SK-N-SH treated with all-trans-retinoic acid at 6 μM for 48 hours (cell line): Measurements from ENCODE around the gene SYNGAP1.
"Not testable (repeated sequence)": the region's sequence is repeated elsewhere in the genome, so short reads cannot be mapped to it uniquely, and the experiment has no call there.

Experiments used
- ATAC-seq: fragments of 200-7000 bp; cut with Tn5 transposase; 3 replicates; pipeline ENCODE4 v1.9.1; 2020; ENCODE audit warnings: mild to moderate bottlenecking, moderate library complexity
- CSDC2 ChIP-seq: fragments of 250-450 bp; sonication (Bioruptor Pico); IDR thresholded peaks from 2 replicates; pipeline ENCODE4 v1.5.0; 2020; ENCODE audit warnings: mild to moderate bottlenecking, moderate library complexity
- CSRNP3 ChIP-seq: fragments of 250-450 bp; sonication (Bioruptor Pico); IDR thresholded peaks from 2 replicates; pipeline ENCODE4 v1.5.1; 2021; ENCODE audit warnings: mild to moderate bottlenecking, moderate library complexity
- ESRRG ChIP-seq: fragments of 250-450 bp; sonication (Bioruptor Pico); IDR thresholded peaks from 2 replicates; pipeline ENCODE4 v1.6.1; 2021; ENCODE audit warnings: mild to moderate bottlenecking
- GLIS3 ChIP-seq: fragments of 250-450 bp; sonication (Bioruptor Pico); IDR thresholded peaks from 2 replicates; pipeline ENCODE4 v1.5.0; 2020; ENCODE audit warnings: mild to moderate bottlenecking, moderate library complexity
- ISL1 ChIP-seq: fragments of 250-450 bp; sonication (Bioruptor Pico); IDR thresholded peaks from 2 replicates; pipeline ENCODE4 v2.1.2; 2022; ENCODE audit warnings: mild to moderate bottlenecking, moderate library complexity
- POU6F1 ChIP-seq: fragments of 250-450 bp; sonication (Bioruptor Pico); IDR thresholded peaks from 2 replicates; pipeline ENCODE4 v1.8.0; 2021; ENCODE audit warnings: low read depth, mild to moderate bottlenecking, moderate library complexity, borderline replicate concordance
- RARB ChIP-seq: fragments of 250-450 bp; sonication (Bioruptor Pico); IDR thresholded peaks from 2 replicates; pipeline ENCODE4 v1.8.0; 2021; ENCODE audit warnings: mild to moderate bottlenecking, moderate library complexity
- SNAI2 ChIP-seq: fragments of 250-450 bp; sonication (Bioruptor Pico); IDR thresholded peaks from 2 replicates; pipeline ENCODE4 v1.5.0; 2020; ENCODE audit warnings: mild to moderate bottlenecking, moderate library complexity
- TCF4 ChIP-seq: fragments of 250-450 bp; sonication (Bioruptor Pico); IDR thresholded peaks from 2 replicates; pipeline ENCODE4 v1.8.0; 2021; ENCODE audit warnings: mild to moderate bottlenecking, moderate library complexity, borderline replicate concordance
- TOX ChIP-seq: fragments of 250-450 bp; sonication (Bioruptor Pico); IDR thresholded peaks from 2 replicates; pipeline ENCODE4 v1.8.0; 2021; ENCODE audit warnings: mild to moderate bottlenecking, moderate library complexity, borderline replicate concordance
- TSHZ2 ChIP-seq: fragments of 250-450 bp; sonication (Bioruptor Pico); IDR thresholded peaks from 2 replicates; pipeline ENCODE4 v1.5.0; 2020; ENCODE audit warnings: mild to moderate bottlenecking, moderate library complexity
- ZC3H10 ChIP-seq: fragments of 250-450 bp; sonication (Bioruptor Pico); IDR thresholded peaks from 2 replicates; pipeline ENCODE4 v1.5.1; 2021; ENCODE audit warnings: mild to moderate bottlenecking, moderate library complexity
- ZFP3 ChIP-seq: fragments of 250-450 bp; sonication (Bioruptor Pico); IDR thresholded peaks from 2 replicates; pipeline ENCODE4 v1.5.0; 2020; ENCODE audit warnings: mild to moderate bottlenecking, moderate library complexity
- ZFP30 ChIP-seq: fragments of 450-650 bp; formaldehyde crosslinking; IDR thresholded peaks from 2 replicates; pipeline ENCODE4 v1.5.0; 2022; ENCODE audit warnings: mild to moderate bottlenecking, moderate library complexity
- ZNF565 ChIP-seq: fragments of 450-650 bp; formaldehyde crosslinking; conservative IDR thresholded peaks from 2 replicates; pipeline ENCODE4 v1.5.0; 2020; ENCODE audit warnings: low read depth, mild to moderate bottlenecking, moderate library complexity
- ZNF70 ChIP-seq: fragments of 450-650 bp; formaldehyde crosslinking; IDR thresholded peaks from 2 replicates; pipeline ENCODE4 v1.5.0; 2020; ENCODE audit warnings: mild to moderate bottlenecking, moderate library complexity
- ZNF8 ChIP-seq: fragments of 450-650 bp; formaldehyde crosslinking; IDR thresholded peaks from 2 replicates; pipeline ENCODE4 v1.5.0; 2020; ENCODE audit warnings: mild to moderate bottlenecking, moderate library complexity

Gene SYNGAP1

GRCh38 chr6:33483678-33484077 is 63.8 kb downstream of the SYNGAP1 start:
- ATAC-seq, result no peak
- TF ChIP-seq GLIS3 (no peak), SNAI2 (CRISPR knock-in tag) (no peak), POU6F1 (CRISPR knock-in tag) (no peak), CSDC2 (CRISPR knock-in tag) (no peak), TOX (CRISPR knock-in tag) (no peak), ESRRG (CRISPR knock-in tag) (no peak), ZNF70 (CRISPR knock-in tag) (no peak), TCF4 (CRISPR knock-in tag) (no peak), ZNF8 (CRISPR knock-in tag) (no peak), ZFP3 (CRISPR knock-in tag) (no peak), ZFP30 (CRISPR knock-in tag) (no peak), CSRNP3 (CRISPR knock-in tag) (no peak), ZNF565 (CRISPR knock-in tag) (no peak), RARB (no peak)

GRCh38 chr6:33484673-33485262 is 64.9 kb downstream of the SYNGAP1 start:
- ATAC-seq, result not testable (repeated sequence)

GRCh38 chr6:33485680-33486079 is 65.8 kb downstream of the SYNGAP1 start:
- not testable (repeated sequence) for ATAC-seq

- TF ChIP-seq ESRRG (CRISPR knock-in tag) (no peak), ZNF8 (CRISPR knock-in tag) (no peak), SNAI2 (CRISPR knock-in tag) (no peak), ZC3H10 (CRISPR knock-in tag) (no peak), ISL1 (CRISPR knock-in tag) (no peak), TSHZ2 (CRISPR knock-in tag) (no peak), GLIS3 (no peak), ZNF565 (CRISPR knock-in tag) (no peak)
- no peak for ATAC-seq
These were observed 68.5 kb downstream of the SYNGAP1 start for GRCh38 chr6:33488339-33488738.

GRCh38 chr6:33490198-33490597 is 70.3 kb downstream of the SYNGAP1 start:
- TF ChIP-seq CSDC2 (CRISPR knock-in tag) (no peak), ZNF8 (CRISPR knock-in tag) (no peak), TOX (CRISPR knock-in tag) (no peak), ZFP3 (CRISPR knock-in tag) (no peak)
- ATAC-seq, result peak; percentile 40; the same call in 2 of the 3 replicates

- no peak; the same call in 2 of the 3 replicates for ATAC-seq
- TF ChIP-seq SNAI2 (CRISPR knock-in tag), result no peak
- no peak for TF ChIP-seq TCF4 (CRISPR knock-in tag)
- TF ChIP-seq ZNF8 (CRISPR knock-in tag), result no peak
- TF ChIP-seq ZNF565 (CRISPR knock-in tag), result no peak
- no peak for TF ChIP-seq ISL1 (CRISPR knock-in tag)
- TF ChIP-seq ESRRG (CRISPR knock-in tag), result no peak
These were observed 70.8 kb downstream of the SYNGAP1 start for GRCh38 chr6:33490621-33491020.
